HG03521 (cell line): ENCODE results near the gene ANKRD36B.
"Not testable (repeated sequence)": the region's sequence is repeated elsewhere in the genome, so short reads cannot be mapped to it uniquely, and the experiment has no call there.

ENCODE experiments used
- ATAC-seq: cut with Tn5 transposase; IDR thresholded peaks from one replicate; pipeline ENCODE4 v1.9.1; 2021; ENCODE audit warnings: mild to moderate bottlenecking, moderate library complexity; ENCODE audit not compliant: unreplicated experiment

ANKRD36B gene

DNA sequence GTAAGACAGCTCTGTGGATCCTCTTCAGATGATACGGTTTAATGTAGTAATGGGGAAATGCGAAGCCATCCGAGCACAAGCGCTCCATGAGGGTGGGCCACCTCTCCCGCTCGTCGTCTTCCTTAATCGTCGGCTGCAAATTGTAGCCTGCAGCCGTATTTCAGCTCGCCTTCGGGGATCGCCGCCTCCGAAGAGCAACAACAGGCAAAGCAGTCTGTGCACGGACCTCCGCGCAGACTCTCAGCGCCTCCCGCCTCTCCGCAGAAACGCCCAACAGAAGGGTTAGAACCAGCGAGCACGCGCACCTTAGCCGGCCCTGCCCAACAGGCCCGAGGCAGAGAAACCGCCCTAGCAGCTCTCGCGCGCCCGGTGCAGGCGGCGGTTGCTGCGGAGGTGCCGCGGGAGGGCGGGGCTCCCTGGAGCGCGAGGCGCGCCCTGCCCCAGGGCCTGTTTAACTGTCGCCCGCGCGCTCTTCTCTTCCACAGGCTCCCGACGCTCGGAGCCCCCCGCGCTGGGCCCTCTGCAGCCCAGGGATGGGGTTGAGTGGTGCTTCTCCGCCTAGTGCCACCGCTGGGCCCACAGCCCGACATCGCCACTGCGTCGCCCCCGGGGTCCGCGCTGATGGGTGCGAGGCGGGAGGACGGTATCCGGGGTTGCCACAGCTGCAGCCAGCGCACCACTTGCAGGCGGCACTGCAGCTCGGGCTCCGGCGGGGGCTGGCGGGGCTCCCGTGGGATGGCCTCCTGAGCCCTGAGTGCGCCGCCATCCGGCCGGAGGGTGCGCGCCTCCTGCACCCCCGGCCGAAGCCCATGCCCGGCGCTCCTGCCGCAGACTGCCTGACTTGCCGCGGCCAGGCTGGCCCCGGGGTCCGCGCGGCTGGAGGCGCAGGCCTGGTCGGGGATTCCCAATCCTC, at the start of gene ANKRD36B:
TSS of gene ANKRD36B (minus strand) at position 280 of the 913 bp plus-strand sequence. CDS start at position 88, 192 bp downstream.
- peak; percentile 50 for ATAC-seq

GRCh38 chr2:97626049-97626430, 36.4 kb upstream of the ANKRD36B start:
- ATAC-seq, result not testable (repeated sequence)

- ATAC-seq, result not testable (repeated sequence)
Measured at GRCh38 chr2:97625354-97626048, 35.8 kb upstream of the ANKRD36B start.

GRCh38 chr2:97622976-97623375, 33.3 kb upstream of the ANKRD36B start:
- ATAC-seq, result not testable (repeated sequence)

- not testable (repeated sequence) for ATAC-seq
Measured at GRCh38 chr2:97620492-97620891, 30.8 kb upstream of the ANKRD36B start.

DNA sequence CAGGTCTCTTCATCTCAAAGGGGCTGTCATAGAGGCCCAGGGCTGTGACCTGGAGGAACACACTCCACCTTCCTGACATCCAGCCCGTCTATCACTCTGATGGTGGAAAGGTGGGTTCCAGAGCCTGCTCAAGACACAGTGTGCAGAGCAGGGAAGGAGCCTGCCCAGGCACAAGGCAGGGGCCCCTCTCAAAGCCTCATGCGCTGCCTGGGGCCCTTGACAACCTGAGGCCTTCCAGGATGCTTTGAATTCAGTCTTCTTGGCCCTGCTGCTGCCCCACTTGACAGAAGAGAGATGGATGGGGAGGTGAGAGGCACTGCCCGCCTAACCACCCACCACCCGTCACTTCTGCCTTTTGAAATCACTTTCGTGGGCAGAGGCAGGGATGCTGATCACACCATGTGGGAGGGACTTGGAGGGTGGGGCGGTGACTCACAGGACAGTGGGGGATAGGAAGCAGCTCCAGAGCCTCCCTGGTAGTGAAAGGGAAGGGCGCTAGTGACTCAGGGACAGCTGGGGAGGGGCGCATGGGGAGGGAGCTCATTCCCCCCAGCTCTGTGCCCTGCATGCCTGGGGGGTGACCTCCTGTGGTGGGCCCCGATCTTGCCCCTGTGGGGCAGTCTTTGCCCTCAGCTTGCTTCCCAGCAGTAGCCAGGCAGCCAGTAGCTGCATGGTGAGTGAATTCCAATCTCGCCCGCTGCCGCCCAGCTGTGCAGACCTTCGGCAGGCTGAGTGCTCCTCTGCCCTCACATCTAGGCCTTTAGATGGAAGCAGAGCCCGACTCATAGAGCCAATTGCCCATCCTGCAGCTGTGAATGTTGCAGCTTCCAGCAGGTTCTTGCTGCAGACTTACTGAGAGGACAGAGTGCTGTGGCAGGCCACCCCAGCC, 29.5 kb upstream of the ANKRD36B start:
- ATAC-seq, result not testable (repeated sequence)

DNA sequence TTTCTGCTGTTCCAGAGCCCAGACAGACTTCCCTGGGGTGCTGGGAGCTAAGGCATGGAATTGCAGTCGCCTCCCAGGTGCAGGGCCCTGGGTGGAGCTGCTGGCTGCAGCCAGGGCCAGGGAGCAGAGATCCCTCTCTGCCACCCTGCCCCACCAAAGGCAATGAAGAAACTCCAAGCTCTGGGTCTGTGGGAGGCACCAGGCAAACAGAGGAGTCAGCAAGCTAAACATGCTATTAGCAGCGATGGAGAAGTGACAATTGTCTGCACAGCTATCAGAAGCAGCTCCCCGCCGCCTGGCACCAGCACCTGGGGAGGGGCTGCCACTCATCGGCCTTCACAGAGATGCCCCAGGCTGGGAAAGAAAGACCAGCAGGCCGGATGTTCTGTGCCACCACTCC, 28.2 kb upstream of the ANKRD36B start:
- ATAC-seq, result no peak

DNA sequence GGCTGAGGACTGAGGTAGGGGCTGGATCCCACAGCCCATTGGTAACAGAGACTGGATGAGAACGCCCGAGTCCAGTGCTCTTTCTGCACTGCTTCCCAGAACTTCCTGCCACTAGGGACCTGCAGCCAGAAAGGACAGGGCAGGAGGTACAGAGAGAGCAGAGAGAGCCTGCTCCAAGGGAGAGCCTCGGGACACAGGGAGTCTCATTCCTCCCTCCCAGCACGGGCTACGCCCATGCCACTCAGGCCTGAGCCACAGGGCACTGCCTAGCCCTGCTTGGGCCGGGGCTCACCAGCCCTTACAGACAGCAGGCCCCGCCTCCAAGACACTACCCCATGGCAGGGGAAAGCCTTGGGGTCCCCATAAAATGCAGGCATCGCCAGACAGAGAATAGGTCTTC, 26.1 kb upstream of the ANKRD36B start:
- ATAC-seq, result not testable (repeated sequence)

- not testable (repeated sequence) for ATAC-seq
Measured at GRCh38 chr2:97611895-97612294, 22.2 kb upstream of the ANKRD36B start.

- not testable (repeated sequence) for ATAC-seq
Measured at GRCh38 chr2:97608745-97609144, 19.1 kb upstream of the ANKRD36B start.

- not testable (repeated sequence) for ATAC-seq
Measured at GRCh38 chr2:97605524-97606339, 16.1 kb upstream of the ANKRD36B start.

- ATAC-seq, result not testable (repeated sequence)
Measured at GRCh38 chr2:97605109-97605508, 15.4 kb upstream of the ANKRD36B start.

- not testable (repeated sequence) for ATAC-seq
Measured at GRCh38 chr2:97601537-97601936, 11.9 kb upstream of the ANKRD36B start.

DNA sequence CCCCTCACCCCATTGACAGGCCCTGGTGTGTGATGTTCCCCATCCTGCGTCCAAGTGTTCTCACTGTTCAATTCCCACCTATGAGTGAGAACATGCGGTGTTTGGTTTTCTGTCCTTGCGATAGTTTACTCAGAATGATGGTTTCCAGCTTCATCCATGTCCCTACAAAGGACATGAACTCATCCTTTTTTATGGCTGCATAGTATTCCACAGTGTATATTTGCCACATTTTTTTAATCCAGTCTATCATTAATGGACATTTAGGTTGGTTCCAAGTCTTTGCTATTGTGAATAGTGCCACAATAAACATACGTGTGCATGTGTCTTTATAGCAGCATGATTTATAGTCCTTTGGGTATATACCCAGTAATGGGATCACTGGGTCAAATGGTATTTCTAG, 6.5 kb upstream of the ANKRD36B start:
- ATAC-seq, result not testable (repeated sequence)

DNA sequence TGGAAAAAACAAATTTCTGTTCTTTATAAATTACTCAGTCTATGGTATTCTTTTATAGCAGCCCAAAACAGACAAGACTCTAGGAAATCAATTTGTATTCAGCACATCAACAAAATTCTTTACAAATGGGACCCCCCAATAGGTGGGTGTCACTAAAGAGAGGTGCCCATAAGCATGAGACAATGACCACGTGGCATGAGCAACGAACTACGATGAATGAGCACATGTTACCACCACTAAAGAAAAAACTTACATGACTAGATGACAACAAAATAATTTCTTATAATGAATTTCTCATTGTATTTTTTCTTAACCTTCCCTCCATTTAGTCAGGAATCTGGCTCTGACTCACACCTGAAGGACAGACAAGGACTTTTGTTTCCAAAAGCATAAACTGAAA, 3.8 kb upstream of the ANKRD36B start:
- not testable (repeated sequence) for ATAC-seq

GRCh38 chr2:97590515-97591394, 1.1 kb upstream of the ANKRD36B start:
- peak; percentile 43 for ATAC-seq

GRCh38 chr2:97589257-97589597, 450 bp downstream of the ANKRD36B start:
- not testable (repeated sequence) for ATAC-seq

GRCh38 chr2:97565674-97566073, 24.0 kb downstream of the ANKRD36B start:
- ATAC-seq, result not testable (repeated sequence)

GRCh38 chr2:97552406-97552805, 37.3 kb downstream of the ANKRD36B start:
- not testable (repeated sequence) for ATAC-seq
